Neural progenitor cell (in vitro differentiated cells): ENCODE results near the gene RAC2. TPM values are rescaled to one million over a fixed set of nuclear protein-coding genes. Genes with fewer than 3 reads are reported as not detected.
A peak's percentile ranks its signal among the peaks of the same experiment; 100 is the strongest.

ENCODE experiments used
- DNase-seq: peaks from one replicate; pipeline ENCODE4 v3.0.0-alpha.2; 2016; ENCODE audit warnings: low spot score
- H2AFZ ChIP-seq: fragments of 200-600 bp; sonication (generic); replicated peaks from 2 replicates; pipeline ENCODE4 v1.6.1; 2016; ENCODE audit warnings: antibody characterized with exemption
- H3F3A ChIP-seq: fragments of 200-600 bp; sonication (generic); 2 replicates; pipeline ENCODE4 v1.6.1; 2016; ENCODE audit warnings: antibody characterized with exemption, low read depth
- H3K27ac ChIP-seq: fragments of 200-600 bp; sonication (generic); 2 replicates; pipeline ENCODE4 v1.5.1; 2016; ENCODE audit warnings: mild to moderate bottlenecking
- H3K27me3 ChIP-seq: fragments of 200-600 bp; sonication (generic); 2 replicates; pipeline ENCODE4 v1.6.1; 2016; ENCODE audit warnings: mild to moderate bottlenecking, moderate library complexity
- H3K36me3 ChIP-seq: fragments of 200-600 bp; sonication (generic); 2 replicates; pipeline ENCODE4 v1.5.1; 2016
- H3K4me1 ChIP-seq: fragments of 200-600 bp; sonication (generic); 2 replicates; pipeline ENCODE4 v1.6.1; 2016; ENCODE audit warnings: mixed run types
- H3K4me2 ChIP-seq: fragments of 200-600 bp; sonication (generic); 2 replicates; pipeline ENCODE4 v1.6.1; 2016
- H3K4me3 ChIP-seq: fragments of 200-600 bp; sonication (generic); 2 replicates; pipeline ENCODE4 v1.5.1; 2016
- H3K79me2 ChIP-seq: fragments of 200-600 bp; sonication (generic); 2 replicates; pipeline ENCODE4 v1.6.1; 2016; ENCODE audit warnings: low read depth
- H3K9ac ChIP-seq: fragments of 200-600 bp; sonication (generic); 2 replicates; pipeline ENCODE4 v1.6.1; 2016
- H3K9me3 ChIP-seq: fragments of 200-600 bp; sonication (generic); 2 replicates; pipeline ENCODE4 v1.5.1; 2016; ENCODE audit warnings: low read depth
- H4K20me1 ChIP-seq: fragments of 200-600 bp; sonication (generic); 2 replicates; pipeline ENCODE4 v1.6.1; 2016; ENCODE audit warnings: low read depth
- H3K27ac Mint-ChIP-seq: 3 replicates; pipeline ENCODE4 v1.8.0; 2021; ENCODE audit warnings: mixed read lengths
- H3K27me3 Mint-ChIP-seq: 2 replicates; pipeline ENCODE4 v1.8.0; 2022; ENCODE audit warnings: low read depth, mild to moderate bottlenecking, inconsistent platforms, moderate library complexity, mixed read lengths; ENCODE audit not compliant: insufficient read depth
- H3K36me3 Mint-ChIP-seq: 3 replicates; pipeline ENCODE4 v1.8.0; 2021; ENCODE audit warnings: mixed read lengths
- H3K4me1 Mint-ChIP-seq: 3 replicates; pipeline ENCODE4 v1.8.0; 2021; ENCODE audit warnings: mixed read lengths
- H3K4me3 Mint-ChIP-seq: 3 replicates; pipeline ENCODE4 v1.8.0; 2021; ENCODE audit warnings: mild to moderate bottlenecking, moderate library complexity, mixed read lengths
- H3K9me3 Mint-ChIP-seq: 3 replicates; pipeline ENCODE4 v1.8.0; 2020; ENCODE audit warnings: mixed read lengths
- CTCF ChIP-seq: fragments of 200-600 bp; sonication (generic); IDR thresholded peaks from 2 replicates; pipeline ENCODE4 v1.5.1; 2017; ENCODE audit warnings: antibody characterized with exemption, mild to moderate bottlenecking
- EZH2 ChIP-seq: fragments of 200-600 bp; sonication (generic); IDR thresholded peaks from 2 replicates; pipeline ENCODE4 v1.6.1; 2017; ENCODE audit warnings: antibody characterized with exemption, mild to moderate bottlenecking, moderate library complexity
- EZH2phosphoT487 ChIP-seq: fragments of 200-600 bp; sonication (generic); IDR thresholded peaks from 2 replicates; pipeline ENCODE4 v1.6.1; 2017; ENCODE audit warnings: antibody characterized with exemption
- total RNA-seq: library from RNA; depleted of rRNA; stranded (reverse); fragments of >200 nt; gene quantifications from 2 replicates; pipeline ENCODE4 v1.2.3, GENCODE V29; 2015; ENCODE audit warnings: low replicate concordance

The RAC2 gene
- total RNA-seq, 1 donor from 2014 or later = 1.7 TPM

- Histone ChIP-seq H3K9me3 (no peaks in the 10 kb centered on the region), H2AFZ (no peak overlapping the region), H3K27me3 (no peaks in the 10 kb centered on the region), H3K4me2 (no peak overlapping the region), H3K4me3 (no peak overlapping the region), H3K36me3 (no peaks in the 10 kb centered on the region), H4K20me1 (no peaks in the 10 kb centered on the region), H3F3A (no peaks in the 10 kb centered on the region), H3K27ac (no peak overlapping the region), H3K9ac (no peak overlapping the region), H3K4me1 (peaks cover 3% of the 10 kb centered on the region), H3K79me2 (no peaks in the 10 kb centered on the region)
- peaks cover 17% of the 10 kb centered on the region for H3K4me1 Mint-ChIP-seq
- DNase-seq = no peak
- H3K36me3 Mint-ChIP-seq = no peaks in the 10 kb centered on the region
- no peak for TF ChIP-seq EZH2
- no peak for TF ChIP-seq EZH2phosphoT487
- TF ChIP-seq CTCF = no peak
- H3K4me3 Mint-ChIP-seq = no peak overlapping the region
- peaks cover 5% of the 10 kb centered on the region for H3K27me3 Mint-ChIP-seq
- no peak overlapping the region for H3K27ac Mint-ChIP-seq
- H3K9me3 Mint-ChIP-seq = no peaks in the 10 kb centered on the region
Measured at GRCh38 chr22:37241351-37242142, 2.5 kb downstream of the RAC2 start.

GRCh38 chr22:37240941-37241320 lies 3.1 kb downstream of the RAC2 start:
- Mint-ChIP-seq H3K9me3 (no peaks in the 10 kb centered on the region), H3K36me3 (no peaks in the 10 kb centered on the region), H3K27ac (no peak overlapping the region), H3K4me3 (no peak overlapping the region), H3K4me1 (peaks cover 18% of the 10 kb centered on the region), H3K27me3 (peaks cover 7% of the 10 kb centered on the region)
- no peaks in the 10 kb centered on the region for H3K79me2 ChIP-seq
- H3K9me3 ChIP-seq = no peaks in the 10 kb centered on the region
- no peak overlapping the region for H3K4me2 ChIP-seq
- no peak overlapping the region for H2AFZ ChIP-seq
- no peak overlapping the region for H3K9ac ChIP-seq
- no peaks in the 10 kb centered on the region for H3K36me3 ChIP-seq
- TF ChIP-seq EZH2 (no peak), EZH2phosphoT487 (no peak), CTCF (no peak)
- H3K4me1 ChIP-seq = peaks cover 3% of the 10 kb centered on the region
- H3F3A ChIP-seq = no peaks in the 10 kb centered on the region
- H3K27ac ChIP-seq = no peak overlapping the region
- H3K27me3 ChIP-seq = no peaks in the 10 kb centered on the region
- H4K20me1 ChIP-seq = no peaks in the 10 kb centered on the region
- no peak overlapping the region for H3K4me3 ChIP-seq
- no peak for DNase-seq

- H3K27ac Mint-ChIP-seq = peak overlapping the region; percentile 86
- Histone ChIP-seq H3K4me2 (no peak overlapping the region), H3K79me2 (no peaks in the 10 kb centered on the region), H3K4me1 (peaks cover 3% of the 10 kb centered on the region), H4K20me1 (no peaks in the 10 kb centered on the region), H3K4me3 (no peak overlapping the region), H3K36me3 (no peaks in the 10 kb centered on the region), H2AFZ (no peak overlapping the region), H3K27ac (no peak overlapping the region), H3K9ac (no peak overlapping the region), H3K27me3 (no peaks in the 10 kb centered on the region), H3K9me3 (no peaks in the 10 kb centered on the region), H3F3A (no peaks in the 10 kb centered on the region)
- no peaks in the 10 kb centered on the region for H3K9me3 Mint-ChIP-seq
- TF ChIP-seq EZH2 (no peak), CTCF (no peak), EZH2phosphoT487 (no peak)
- no peak for DNase-seq
- peaks cover 7% of the 10 kb centered on the region for H3K27me3 Mint-ChIP-seq
- peaks cover 18% of the 10 kb centered on the region for H3K4me1 Mint-ChIP-seq
- no peaks in the 10 kb centered on the region for H3K36me3 Mint-ChIP-seq
- no peak overlapping the region for H3K4me3 Mint-ChIP-seq
Measured at GRCh38 chr22:37240240-37240940, 3.7 kb downstream of the RAC2 start.
